SHP77 treated with DMSO at 0.1 percent for 48 hours (cell line): Measurements from ENCODE around the gene IQGAP2.

Experiments used
- DNase-seq: peaks from one replicate; lab custom pipeline; 2025; lab: John Stamatoyannopoulos, UW

Gene IQGAP2

GRCh38 chr5:76476474-76477038 is 73.5 kb downstream of the IQGAP2 start:
- DNase-seq: no peak

GRCh38 chr5:76477061-76477460 is 74.0 kb downstream of the IQGAP2 start:
- no peak for DNase-seq

- DNase-seq: no peak
Observed at GRCh38 chr5:76477571-76477970, 74.5 kb downstream of the IQGAP2 start.

GRCh38 chr5:76479281-76479680 is 76.2 kb downstream of the IQGAP2 start:
- no peak for DNase-seq

GRCh38 chr5:76479973-76480667 is 77.0 kb downstream of the IQGAP2 start:
- no peak for DNase-seq

- DNase-seq: no peak
Observed at GRCh38 chr5:76482984-76483383, 79.9 kb downstream of the IQGAP2 start.

- DNase-seq: no peak
Observed at GRCh38 chr5:76483433-76483832, 80.3 kb downstream of the IQGAP2 start.

GRCh38 chr5:76483881-76484280 is 80.8 kb downstream of the IQGAP2 start:
- DNase-seq: no peak

GRCh38 chr5:76485511-76485910 is 82.4 kb downstream of the IQGAP2 start:
- no peak for DNase-seq

GRCh38 chr5:76487386-76487785 is 84.3 kb downstream of the IQGAP2 start:
- DNase-seq: no peak

- DNase-seq: no peak
Observed at GRCh38 chr5:76487821-76488220, 84.7 kb downstream of the IQGAP2 start.

- DNase-seq: no peak
Observed at GRCh38 chr5:76488969-76489368, 85.9 kb downstream of the IQGAP2 start.

GRCh38 chr5:76489877-76490688 is 87.0 kb downstream of the IQGAP2 start:
- DNase-seq: no peak

- no peak for DNase-seq
Observed at GRCh38 chr5:76490960-76491359, 87.9 kb downstream of the IQGAP2 start.

- no peak for DNase-seq
Observed at GRCh38 chr5:76492819-76493189, 89.7 kb downstream of the IQGAP2 start.

GRCh38 chr5:76493190-76493837 is 90.2 kb downstream of the IQGAP2 start:
- DNase-seq: no peak

- DNase-seq: no peak
Observed at GRCh38 chr5:76494201-76494600, 91.1 kb downstream of the IQGAP2 start.

GRCh38 chr5:76495870-76496269 is 92.8 kb downstream of the IQGAP2 start:
- DNase-seq: no peak

GRCh38 chr5:76497065-76497460 is 94.0 kb downstream of the IQGAP2 start:
- no peak for DNase-seq

GRCh38 chr5:76497986-76498717 is 95.1 kb downstream of the IQGAP2 start:
- DNase-seq: no peak

- no peak for DNase-seq
Observed at GRCh38 chr5:76499507-76500161, 96.5 kb downstream of the IQGAP2 start.
